UCSD-AML1 (cell line): Measurements from ENCODE around the gene MBD6.

Experiments used
- DNase-seq: peaks from one replicate; lab custom pipeline; 2025; ENCODE audit not compliant: unreplicated experiment; lab: John Stamatoyannopoulos, UW

Gene MBD6

GRCh38 chr12:57522011-57522886 lies at the start of gene MBD6:
MBD6 (plus strand) TSS chr12:57522824; CDS start chr12:57524304, 1,480 bp downstream.
- DNase-seq: peak; percentile 99

GRCh38 chr12:57473392-57473791 lies 49.2 kb upstream of the MBD6 start:
- no peak for DNase-seq

DNA sequence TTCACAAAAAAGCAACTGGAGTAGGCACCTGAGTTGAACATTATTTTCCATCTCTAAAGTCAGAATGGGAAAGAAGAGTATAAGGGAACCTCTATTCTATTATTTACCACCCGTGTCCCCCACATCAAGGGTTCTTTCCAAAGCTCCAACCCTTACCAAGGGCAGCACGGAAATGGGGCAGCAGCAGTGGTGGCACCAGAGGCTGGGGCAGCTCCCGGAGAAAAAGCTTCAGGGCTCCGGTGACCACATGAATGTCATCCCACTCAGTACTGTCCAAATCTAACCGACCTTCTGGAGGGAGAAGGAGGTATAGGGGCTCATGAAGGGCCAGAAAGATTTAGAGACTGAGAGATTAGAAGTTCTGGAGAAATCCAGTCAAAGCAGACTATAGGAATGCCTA lies 48.7 kb upstream of the MBD6 start:
- no peak for DNase-seq

DNA sequence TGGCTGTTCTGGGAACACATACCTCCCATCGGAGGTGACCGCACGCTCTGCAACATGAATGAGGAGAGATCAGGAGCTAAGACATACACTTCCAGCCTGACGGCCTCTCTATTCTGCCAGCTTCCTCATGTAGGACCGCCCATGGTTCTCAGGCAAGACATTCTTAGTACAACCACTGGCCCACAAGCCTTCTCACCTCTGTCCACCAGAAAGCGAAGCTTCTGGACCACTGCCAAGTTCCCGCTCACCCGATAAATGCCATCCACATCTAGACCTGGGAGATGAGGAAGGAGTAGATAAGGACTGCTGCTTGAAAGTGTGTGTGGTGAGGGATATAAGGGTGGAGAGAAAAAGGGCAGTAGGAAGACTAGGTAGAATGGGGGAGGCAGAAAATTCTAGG lies 48.2 kb upstream of the MBD6 start:
- DNase-seq: no peak

GRCh38 chr12:57474862-57475261 lies 47.8 kb upstream of the MBD6 start:
- no peak for DNase-seq

- no peak for DNase-seq
These were observed 47.1 kb upstream of the MBD6 start for GRCh38 chr12:57475271-57476161.

GRCh38 chr12:57476162-57476992 lies 46.2 kb upstream of the MBD6 start:
- peak; percentile 78 for DNase-seq

DNA sequence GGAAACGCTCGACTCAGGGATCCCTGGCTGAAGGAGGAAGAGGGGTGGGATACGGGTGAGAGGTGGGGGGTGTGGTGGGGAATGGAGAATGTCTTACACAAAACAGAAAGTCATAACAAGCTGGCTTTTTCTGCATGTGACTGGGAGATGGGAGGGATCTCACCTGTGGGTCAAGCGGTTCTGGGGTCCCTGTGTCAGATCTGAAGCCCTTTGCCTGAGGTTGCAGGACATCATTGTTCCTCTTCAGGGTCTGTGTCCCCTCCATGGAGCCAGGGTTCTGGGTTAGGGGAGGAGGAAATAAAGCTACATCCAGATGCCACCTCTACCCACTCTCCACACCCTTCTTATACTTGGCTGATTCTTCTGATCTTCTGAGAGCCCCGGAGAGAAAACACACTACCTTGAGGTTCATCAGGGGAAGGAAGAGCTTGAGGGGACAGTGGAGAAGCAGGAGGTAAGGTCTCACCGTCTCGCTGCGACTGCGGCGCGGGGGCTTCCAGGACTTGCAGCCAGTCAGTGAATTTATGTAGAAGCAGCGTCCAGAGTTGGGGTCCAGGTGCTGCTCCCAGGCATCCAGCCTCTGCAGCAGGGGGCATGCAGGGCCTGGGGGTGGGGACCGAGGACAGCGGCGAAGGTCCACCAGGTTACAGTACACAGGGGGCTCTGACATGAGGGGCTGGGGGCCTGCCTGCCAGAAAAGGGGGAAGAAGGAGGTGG lies 45.5 kb upstream of the MBD6 start:
- DNase-seq: no peak

GRCh38 chr12:57477710-57478681 lies 44.6 kb upstream of the MBD6 start:
- peak; percentile 79 for DNase-seq

DNA sequence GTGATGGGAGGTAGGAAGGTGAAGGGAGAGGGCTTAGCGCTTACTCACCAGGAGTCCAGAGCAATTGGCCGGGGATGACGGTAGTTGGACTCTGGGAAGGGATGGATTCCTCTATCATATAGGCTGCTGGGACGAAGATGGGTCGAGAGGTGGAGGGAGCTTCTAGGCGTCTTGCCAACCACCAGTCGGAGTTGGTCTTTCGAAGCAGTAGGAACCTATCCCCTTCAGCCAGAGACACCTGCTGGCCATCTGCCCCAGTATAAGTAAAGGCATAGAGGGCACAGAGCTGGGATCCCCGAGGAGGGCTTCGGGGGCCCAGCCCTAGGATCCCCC lies 43.6 kb upstream of the MBD6 start:
- DNase-seq: no peak

DNA sequence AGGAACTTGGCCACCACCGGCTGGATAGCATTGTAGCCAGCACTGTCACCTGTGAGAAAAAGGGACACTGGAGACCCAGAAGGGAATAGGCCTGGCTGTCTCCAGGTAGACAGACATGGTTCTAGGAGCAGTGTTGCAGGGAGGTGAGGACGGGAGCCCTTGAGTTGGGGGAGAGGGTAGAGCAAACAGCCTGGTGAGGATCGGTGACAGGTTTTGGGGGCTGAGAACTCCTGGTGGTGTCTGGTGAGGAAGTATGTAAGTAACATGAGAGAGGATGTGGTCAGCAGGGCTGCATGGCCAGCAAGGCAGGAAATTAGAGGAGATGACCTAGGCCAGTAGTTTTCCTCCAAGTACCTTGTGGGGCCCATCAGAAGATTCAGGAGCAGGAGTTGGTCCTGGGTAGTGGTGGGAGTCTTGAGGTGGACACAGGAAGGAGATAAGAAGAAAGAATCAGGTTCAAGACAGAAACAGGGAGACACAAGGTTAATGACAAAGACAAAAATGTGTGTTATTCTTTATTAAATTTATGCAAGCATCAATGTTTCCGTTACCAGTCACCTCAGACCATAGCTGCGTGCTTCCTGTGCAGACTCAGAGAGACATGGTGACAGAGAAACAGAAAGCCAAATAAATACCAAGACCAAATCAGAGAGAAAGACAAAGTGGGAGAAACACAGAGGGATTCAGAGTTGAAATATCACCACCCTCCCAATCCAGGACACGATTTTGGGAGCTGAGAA lies 43.1 kb upstream of the MBD6 start, which contains the start of gene ARHGAP9:
ARHGAP9 (minus strand) TSS at position 491 of the 740 bp plus-strand sequence; CDS start at position 31, 460 bp downstream.
- peak; percentile 56 for DNase-seq

DNA sequence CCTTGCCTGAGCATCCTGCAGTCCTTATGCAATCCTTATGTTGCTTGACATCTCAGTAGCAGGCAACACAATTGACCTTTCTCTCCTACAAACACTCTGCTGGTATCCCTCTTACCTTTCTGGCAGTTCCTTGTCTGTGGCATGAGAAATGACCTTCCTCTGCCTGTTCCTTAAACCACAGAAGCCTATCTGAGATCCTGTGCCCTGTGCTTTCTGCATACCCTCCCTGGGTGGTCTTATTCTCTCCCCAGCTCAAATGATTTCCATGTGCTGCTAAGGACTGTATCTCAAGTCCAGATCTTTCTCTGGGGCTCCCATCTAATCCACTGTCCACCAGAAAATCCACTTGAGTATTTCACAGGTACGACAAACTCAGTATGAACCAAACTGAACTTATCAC lies 41.0 kb upstream of the MBD6 start:
- DNase-seq: no peak

- DNase-seq: no peak
These were observed 39.2 kb upstream of the MBD6 start for GRCh38 chr12:57483466-57483865.

- no peak for DNase-seq
These were observed 36.9 kb upstream of the MBD6 start for GRCh38 chr12:57485695-57486094.

- DNase-seq: no peak
These were observed 35.5 kb upstream of the MBD6 start for GRCh38 chr12:57487055-57487596.

DNA sequence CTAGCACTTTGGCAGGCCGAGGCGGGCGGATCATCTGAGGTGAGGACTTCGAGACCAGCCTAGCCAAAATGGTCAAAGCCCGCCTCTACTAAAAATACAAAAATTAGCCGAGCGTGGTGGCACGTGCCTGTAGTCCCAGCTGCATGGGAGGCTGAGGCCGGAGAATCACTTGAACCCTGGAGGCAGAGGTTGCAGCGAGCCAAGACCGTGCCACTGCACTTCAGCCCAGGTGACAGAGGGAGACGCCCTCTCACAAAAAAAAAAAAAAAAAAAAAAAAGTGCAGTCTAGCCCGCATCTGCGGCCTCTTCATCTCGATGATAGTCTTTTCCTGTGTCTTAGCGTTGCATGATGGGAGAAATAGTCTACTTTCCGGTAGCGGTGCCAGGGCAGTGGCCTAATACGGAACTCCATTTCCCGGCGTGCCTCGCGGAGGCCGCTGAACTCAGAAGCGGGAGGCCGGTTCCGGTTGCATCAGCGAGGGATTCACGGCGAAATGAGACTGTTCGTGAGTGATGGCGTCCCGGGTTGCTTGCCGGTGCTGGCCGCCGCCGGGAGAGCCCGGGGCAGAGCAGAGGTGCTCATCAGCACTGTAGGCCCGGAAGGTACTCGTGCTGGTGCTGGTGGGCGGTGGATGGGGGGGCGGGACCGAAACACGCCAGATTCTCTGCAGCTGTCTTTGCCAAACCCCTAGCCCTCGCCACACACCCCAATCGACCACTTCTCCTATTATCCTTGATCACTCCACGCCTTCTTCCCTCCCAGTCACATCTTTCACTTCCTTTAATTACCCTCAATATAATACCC lies 34.8 kb upstream of the MBD6 start, which contains the start of gene MARS1:
MARS1 (plus strand) TSS at position 472 of the 805 bp plus-strand sequence; CDS start at position 495, 23 bp downstream.
- peak; percentile 92 for DNase-seq
